ENCODE results near the gene SLC48A1.
"Not testable (repeated sequence)": the region's sequence is repeated elsewhere in the genome, so short reads cannot be mapped to it uniquely, and the experiment has no call there.

SLC48A1 gene

DNA sequence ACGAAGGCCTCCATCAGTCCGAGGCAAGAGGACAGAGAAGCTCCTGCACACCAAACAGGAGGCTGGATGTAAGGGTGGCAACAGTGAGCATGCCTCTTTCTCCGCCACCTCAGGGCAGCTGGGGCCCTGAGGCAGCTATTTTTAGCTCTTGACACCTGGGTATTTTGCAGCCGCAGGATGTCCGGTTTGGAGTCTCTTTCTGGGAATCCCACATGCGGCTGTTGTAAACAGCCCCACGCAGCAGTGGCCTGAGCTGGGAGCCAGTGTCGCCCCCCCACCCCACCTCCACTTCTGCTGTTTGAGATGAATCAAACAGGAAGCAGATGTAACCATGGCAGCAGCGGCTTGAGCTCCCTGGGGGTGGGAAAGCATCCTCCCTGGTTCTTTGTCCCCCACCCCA lies 35.0 kb downstream of the SLC48A1 start:
- no peak overlapping the region for H2AFZ ChIP-seq (ENCODE audit: low read depth, low read length)
- peak overlapping the region; percentile 57 for H3K4me3 ChIP-seq (ENCODE audit: low read length)
- H3K79me2 ChIP-seq (ENCODE audit: low read length) = peaks cover 84% of the 10 kb centered on the region
- H3K4me1 ChIP-seq (ENCODE audit: low read length) = peaks cover 85% of the 10 kb centered on the region
- peaks cover 10% of the 10 kb centered on the region for H3K36me3 ChIP-seq (replicated peaks; ENCODE audit: low read depth, low read length)
- no peak for TF ChIP-seq EZH2phosphoT487 (IDR thresholded peaks at IDR 0.05; ENCODE audit: low read depth)
- TF ChIP-seq, protein P1, sequence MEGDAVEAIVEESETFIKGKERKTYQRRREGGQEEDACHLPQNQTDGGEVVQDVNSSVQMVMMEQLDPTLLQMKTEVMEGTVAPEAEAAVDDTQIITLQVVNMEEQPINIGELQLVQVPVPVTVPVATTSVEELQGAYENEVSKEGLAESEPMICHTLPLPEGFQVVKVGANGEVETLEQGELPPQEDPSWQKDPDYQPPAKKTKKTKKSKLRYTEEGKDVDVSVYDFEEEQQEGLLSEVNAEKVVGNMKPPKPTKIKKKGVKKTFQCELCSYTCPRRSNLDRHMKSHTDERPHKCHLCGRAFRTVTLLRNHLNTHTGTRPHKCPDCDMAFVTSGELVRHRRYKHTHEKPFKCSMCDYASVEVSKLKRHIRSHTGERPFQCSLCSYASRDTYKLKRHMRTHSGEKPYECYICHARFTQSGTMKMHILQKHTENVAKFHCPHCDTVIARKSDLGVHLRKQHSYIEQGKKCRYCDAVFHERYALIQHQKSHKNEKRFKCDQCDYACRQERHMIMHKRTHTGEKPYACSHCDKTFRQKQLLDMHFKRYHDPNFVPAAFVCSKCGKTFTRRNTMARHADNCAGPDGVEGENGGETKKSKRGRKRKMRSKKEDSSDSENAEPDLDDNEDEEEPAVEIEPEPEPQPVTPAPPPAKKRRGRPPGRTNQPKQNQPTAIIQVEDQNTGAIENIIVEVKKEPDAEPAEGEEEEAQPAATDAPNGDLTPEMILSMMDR (IDR thresholded peaks at IDR 0.05; ENCODE audit: low read depth, low read length) = no peak
- no peaks in the 10 kb centered on the region for H3K27me3 ChIP-seq (ENCODE audit: low read depth, low read length)
- peak overlapping the region; percentile 95 for H3K4me2 ChIP-seq (ENCODE audit: low read length)
- peak overlapping the region; percentile 78 for H3K27ac ChIP-seq (ENCODE audit: low read length)
- no peaks in the 10 kb centered on the region for H3K9me3 ChIP-seq (ENCODE audit: insufficient read depth, low read length)
- H4K20me1 ChIP-seq (ENCODE audit: insufficient read depth, low read length) = no peaks in the 10 kb centered on the region
- peak overlapping the region; percentile 91 for H3K9ac ChIP-seq (ENCODE audit: low read length)

DNA sequence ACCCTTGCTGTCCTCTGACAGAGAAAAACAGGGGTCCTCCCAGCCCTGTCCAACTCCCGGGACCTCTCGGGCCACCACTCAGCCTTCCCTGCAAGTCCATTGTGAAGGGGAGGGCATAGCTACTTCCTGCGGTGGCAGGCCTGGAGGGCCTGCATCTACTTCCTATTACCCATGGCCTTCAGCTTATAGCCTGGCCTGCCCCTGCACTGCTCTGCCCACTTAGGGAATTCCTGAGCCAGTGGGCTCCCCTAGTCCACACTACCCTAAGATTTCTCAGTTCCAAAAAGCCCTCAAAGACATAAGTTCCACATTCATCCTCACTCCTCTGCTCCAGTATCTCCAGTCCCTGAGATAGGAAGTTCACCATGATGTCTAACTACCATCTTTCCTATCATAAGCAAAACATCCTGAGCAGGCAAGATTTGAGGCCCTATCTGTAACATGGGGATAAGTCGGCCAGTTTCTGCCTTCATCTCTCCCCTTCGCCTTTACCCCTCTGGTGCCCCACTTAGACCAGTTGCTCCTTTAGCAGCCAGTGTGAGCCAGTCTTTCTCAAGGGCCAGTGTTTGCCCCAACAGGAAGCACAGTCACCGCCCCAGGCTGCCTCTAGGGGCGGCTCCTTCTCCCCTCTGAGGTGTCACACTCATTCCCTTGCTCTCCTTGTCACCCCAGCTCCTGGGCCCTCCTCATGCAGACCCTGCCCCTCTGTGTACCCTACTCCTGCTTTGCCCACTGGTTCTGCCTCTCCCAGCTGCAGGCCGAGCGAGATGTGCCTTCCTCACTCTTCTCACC lies 35.7 kb downstream of the SLC48A1 start:
- peak overlapping the region; percentile 78 for H3K27ac ChIP-seq (ENCODE audit: low read length)
- H3K9me3 ChIP-seq (ENCODE audit: insufficient read depth, low read length) = no peaks in the 10 kb centered on the region
- H3K9ac ChIP-seq (ENCODE audit: low read length) = peak overlapping the region; percentile 91
- H3K4me3 ChIP-seq (ENCODE audit: low read length) = peak overlapping the region; percentile 57
- no peak for TF ChIP-seq EZH2phosphoT487 (IDR thresholded peaks at IDR 0.05; ENCODE audit: low read depth)
- TF ChIP-seq, protein P1 (IDR thresholded peaks at IDR 0.05; ENCODE audit: low read depth, low read length) = peak; percentile 19; the same call in 1 of the 2 replicates
- peaks cover 84% of the 10 kb centered on the region for H3K4me1 ChIP-seq (ENCODE audit: low read length)
- no peak overlapping the region for H2AFZ ChIP-seq (ENCODE audit: low read depth, low read length)
- no peaks in the 10 kb centered on the region for H4K20me1 ChIP-seq (ENCODE audit: insufficient read depth, low read length)
- no peaks in the 10 kb centered on the region for H3K27me3 ChIP-seq (ENCODE audit: low read depth, low read length)
- H3K79me2 ChIP-seq (ENCODE audit: low read length) = peaks cover 80% of the 10 kb centered on the region
- peaks cover 9% of the 10 kb centered on the region for H3K36me3 ChIP-seq (replicated peaks; ENCODE audit: low read depth, low read length)
- peak overlapping the region; percentile 95 for H3K4me2 ChIP-seq (ENCODE audit: low read length)

DNA sequence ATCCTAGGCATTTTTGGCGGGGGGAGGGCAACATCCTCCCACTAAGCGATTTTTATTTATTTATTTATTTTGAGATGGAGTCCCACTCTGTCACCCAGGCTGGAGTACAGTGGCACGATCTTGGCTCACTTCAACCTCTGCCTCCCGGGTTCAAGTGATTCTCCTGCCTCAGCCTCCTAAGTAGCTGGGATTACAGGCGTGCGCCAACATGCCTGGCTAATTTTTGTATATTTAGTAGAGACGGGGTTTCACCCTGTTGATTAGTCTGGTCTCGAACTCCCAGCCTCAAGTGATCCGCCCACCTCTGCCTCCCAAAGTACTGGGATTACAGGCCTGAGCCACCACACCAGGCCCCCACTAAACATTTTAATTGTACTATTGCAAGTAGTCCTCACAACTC lies 36.5 kb downstream of the SLC48A1 start:
- Histone ChIP-seq H3K79me2 (ENCODE audit: low read length) (peaks cover 86% of the 10 kb centered on the region), H3K9ac (ENCODE audit: low read length) (peak overlapping the region; percentile 91)

DNA sequence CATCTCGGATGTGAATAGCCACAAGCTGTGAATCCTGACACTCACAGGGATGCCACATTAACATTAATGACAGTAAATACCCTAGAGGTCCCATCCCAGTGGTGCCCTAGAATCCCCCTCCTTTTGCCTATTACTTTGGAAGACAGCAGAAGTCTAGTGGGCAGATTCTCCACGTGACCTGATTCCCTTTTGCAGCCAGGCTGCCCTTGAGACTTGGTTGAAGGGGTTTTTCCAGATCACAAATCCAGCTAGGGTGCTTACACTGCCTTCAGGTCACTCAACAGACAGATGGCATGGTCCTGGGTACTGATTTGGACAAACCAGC lies 38.0 kb downstream of the SLC48A1 start:
- no peaks in the 10 kb centered on the region for H3K27me3 ChIP-seq (ENCODE audit: low read depth, low read length)
- H3K27ac ChIP-seq (ENCODE audit: low read length) = peak overlapping the region; percentile 97
- peaks cover 8% of the 10 kb centered on the region for H3K36me3 ChIP-seq (replicated peaks; ENCODE audit: low read depth, low read length)
- peaks cover 95% of the 10 kb centered on the region for H3K4me1 ChIP-seq (ENCODE audit: low read length)
- peak overlapping the region; percentile 91 for H3K9ac ChIP-seq (ENCODE audit: low read length)
- H3K79me2 ChIP-seq (ENCODE audit: low read length) = peaks cover 94% of the 10 kb centered on the region
- H3K4me2 ChIP-seq (ENCODE audit: low read length) = peak overlapping the region; percentile 95
- no peak overlapping the region for H2AFZ ChIP-seq (ENCODE audit: low read depth, low read length)
- peak overlapping the region; percentile 76 for H3K4me3 ChIP-seq (ENCODE audit: low read length)
- TF ChIP-seq, protein P1 (IDR thresholded peaks at IDR 0.05; ENCODE audit: low read depth, low read length) = no peak
- no peak for TF ChIP-seq EZH2phosphoT487 (IDR thresholded peaks at IDR 0.05; ENCODE audit: low read depth)
- no peaks in the 10 kb centered on the region for H4K20me1 ChIP-seq (ENCODE audit: insufficient read depth, low read length)
- H3K9me3 ChIP-seq (ENCODE audit: insufficient read depth, low read length) = no peaks in the 10 kb centered on the region

More for the DNA sequence above, 36.5 kb downstream of the SLC48A1 start:
- peak overlapping the region; percentile 95 for H3K4me2 ChIP-seq (ENCODE audit: low read length)
- H3K4me1 ChIP-seq (ENCODE audit: low read length) = peaks cover 88% of the 10 kb centered on the region
- not testable (repeated sequence) for H3K9me3 ChIP-seq (ENCODE audit: insufficient read depth, low read length); H3K27me3 ChIP-seq (ENCODE audit: low read depth, low read length); H3K4me3 ChIP-seq (ENCODE audit: low read length); H4K20me1 ChIP-seq (ENCODE audit: insufficient read depth, low read length); H3K36me3 ChIP-seq (replicated peaks; ENCODE audit: low read depth, low read length); H2AFZ ChIP-seq (ENCODE audit: low read depth, low read length)
- H3K27ac ChIP-seq (ENCODE audit: low read length) = peak overlapping the region; percentile 97
